ENCODE results near the gene SEC63. TPM values are rescaled to one million over a fixed set of nuclear protein-coding genes. Genes with fewer than 3 reads are reported as not detected.
"Not testable (repeated sequence)": the region's sequence is repeated elsewhere in the genome, so short reads cannot be mapped to it uniquely, and the experiment has no call there.

Gene SEC63
- total RNA-seq, 1 experiment from 2014 or later = 101 TPM

- intact Hi-C loops (cut with micrococcal nuclease; ENCODE audit: unreplicated experiment) = no loop called here
- peaks cover 65% of the 10 kb centered on the region for H4K20me1 ChIP-seq (ENCODE audit: insufficient read depth)
- POLR2A ChIA-PET (ENCODE audit: unreplicated experiment) = no interaction called here
- H3K4me3 ChIP-seq = no peak overlapping the region
- H3K9me3 ChIP-seq (ENCODE audit: insufficient read depth, low read depth) = no peaks in the 10 kb centered on the region
- no peak overlapping the region for H3K4me2 ChIP-seq
- H3K4me1 ChIP-seq (replicated peaks; ENCODE audit: insufficient read depth) = 0 out of 2 replicates have a peak, but pooled peaks cover 2% of the 10 kb centered on the region
- H3K79me2 ChIP-seq (ENCODE audit: low read depth) = peaks cover 75% of the 10 kb centered on the region
- no peak for TF ChIP-seq CTCF (conservative IDR thresholded peaks at IDR 0.05)
- TF ChIP-seq EZH2 (IDR thresholded peaks at IDR 0.05; ENCODE audit: low read depth) = no peak
- H3K9me2 ChIP-seq (ENCODE audit: insufficient read depth) = no peaks in the 10 kb centered on the region
- peaks cover 13% of the 10 kb centered on the region for H3F3A ChIP-seq (ENCODE audit: insufficient read depth, low read depth)
- CTCF ChIA-PET = interaction anchor here (0.5 to 0.6 kb wide), 2 partner anchors 8 to 9 kb away, joined by 4 to 27 read pairs; no protein-coding TSS in a partner anchor
- H3K27me3 ChIP-seq (ENCODE audit: insufficient read depth, low read depth) = no peaks in the 10 kb centered on the region
- no peak for DNase-seq
- H3K27ac ChIP-seq = no peak overlapping the region
- no TSS peak for BruUV-seq (replicated peaks)
- 0 out of 2 replicates have a peak, but pooled peaks cover 11% of the 10 kb centered on the region for H3K36me3 ChIP-seq (ENCODE audit: low read depth)
- no peak overlapping the region for H2AFZ ChIP-seq
Measured at GRCh38 chr6:107932580-107932979, 25.4 kb downstream of the SEC63 start.

- TF ChIP-seq EZH2 (IDR thresholded peaks at IDR 0.05; ENCODE audit: low read depth) (no peak), CTCF (conservative IDR thresholded peaks at IDR 0.05) (no peak)
- CTCF ChIA-PET = interaction anchor here (0.6 kb wide), 1 partner anchor 8 kb away, joined by 27 read pairs; no protein-coding TSS in a partner anchor
- Histone ChIP-seq H3K27me3 (ENCODE audit: insufficient read depth, low read depth) (no peaks in the 10 kb centered on the region), H3K9me3 (ENCODE audit: insufficient read depth, low read depth) (no peaks in the 10 kb centered on the region), H3K4me2 (no peak overlapping the region), H3K27ac (no peak overlapping the region), H3K4me1 (replicated peaks; ENCODE audit: insufficient read depth) (0 out of 2 replicates have a peak, but pooled peaks cover 5% of the 10 kb centered on the region), H3K36me3 (ENCODE audit: low read depth) (0 out of 2 replicates have a peak, but pooled peaks cover 14% of the 10 kb centered on the region), H2AFZ (no peak overlapping the region), H3K4me3 (no peak overlapping the region), H3K9me2 (ENCODE audit: insufficient read depth) (no peaks in the 10 kb centered on the region), H3K79me2 (ENCODE audit: low read depth) (peaks cover 75% of the 10 kb centered on the region), H3F3A (ENCODE audit: insufficient read depth, low read depth) (peaks cover 10% of the 10 kb centered on the region; the same call in 1 of the 2 replicates), H4K20me1 (ENCODE audit: insufficient read depth) (peaks cover 65% of the 10 kb centered on the region)
- POLR2A ChIA-PET (ENCODE audit: unreplicated experiment) = no interaction called here
- no TSS peak for BruUV-seq (replicated peaks)
- intact Hi-C loops (cut with micrococcal nuclease; ENCODE audit: unreplicated experiment) = no loop called here
- no peak for DNase-seq
Measured at GRCh38 chr6:107931894-107932293, 26.1 kb downstream of the SEC63 start.

- POLR2A ChIA-PET (ENCODE audit: unreplicated experiment) = no interaction called here
- peaks cover 12% of the 10 kb centered on the region for H3F3A ChIP-seq (ENCODE audit: insufficient read depth, low read depth)
- H2AFZ ChIP-seq = no peak overlapping the region
- H3K9me3 ChIP-seq (ENCODE audit: insufficient read depth, low read depth) = no peaks in the 10 kb centered on the region
- CTCF ChIA-PET = no interaction called here
- DNase-seq = no peak
- peaks cover 65% of the 10 kb centered on the region for H4K20me1 ChIP-seq (ENCODE audit: insufficient read depth)
- H3K79me2 ChIP-seq (ENCODE audit: low read depth) = peaks cover 75% of the 10 kb centered on the region
- H3K27me3 ChIP-seq (ENCODE audit: insufficient read depth, low read depth) = no peaks in the 10 kb centered on the region
- no TSS peak for BruUV-seq (replicated peaks)
- H3K4me2 ChIP-seq = no peak overlapping the region
- no peaks in the 10 kb centered on the region for H3K9me2 ChIP-seq (ENCODE audit: insufficient read depth)
- H3K27ac ChIP-seq = no peak overlapping the region
- no peak overlapping the region for H3K4me3 ChIP-seq
- intact Hi-C loops (cut with micrococcal nuclease; ENCODE audit: unreplicated experiment) = no loop called here
- TF ChIP-seq CTCF (conservative IDR thresholded peaks at IDR 0.05) = no peak
- no peak for TF ChIP-seq EZH2 (IDR thresholded peaks at IDR 0.05; ENCODE audit: low read depth)
- 0 out of 2 replicates have a peak, but pooled peaks cover 5% of the 10 kb centered on the region for H3K4me1 ChIP-seq (replicated peaks; ENCODE audit: insufficient read depth)
- peaks cover 19% of the 10 kb centered on the region; the same call in 1 of the 2 replicates for H3K36me3 ChIP-seq (ENCODE audit: low read depth)
Measured at GRCh38 chr6:107928984-107929383, 29.0 kb downstream of the SEC63 start.

GRCh38 chr6:107926697-107927544, 31.1 kb downstream of the SEC63 start:
- peaks cover 58% of the 10 kb centered on the region for H4K20me1 ChIP-seq (ENCODE audit: insufficient read depth)
- BruUV-seq (replicated peaks); DNase-seq; H3K4me2 ChIP-seq; H3K27me3 ChIP-seq (ENCODE audit: insufficient read depth, low read depth); intact Hi-C loops (cut with micrococcal nuclease; ENCODE audit: unreplicated experiment); POLR2A ChIA-PET (ENCODE audit: unreplicated experiment); H3F3A ChIP-seq (ENCODE audit: insufficient read depth, low read depth); CTCF ChIA-PET; H2AFZ ChIP-seq; H3K4me1 ChIP-seq (replicated peaks; ENCODE audit: insufficient read depth); H3K27ac ChIP-seq; H3K4me3 ChIP-seq; H3K9me2 ChIP-seq (ENCODE audit: insufficient read depth); H3K9me3 ChIP-seq (ENCODE audit: insufficient read depth, low read depth): not testable (repeated sequence)
- H3K79me2 ChIP-seq (ENCODE audit: low read depth) = peaks cover 61% of the 10 kb centered on the region
- peaks cover 19% of the 10 kb centered on the region; the same call in 1 of the 2 replicates for H3K36me3 ChIP-seq (ENCODE audit: low read depth)

Data from PC-9 (cell line).